Liver (tissue), 9 donors: ENCODE data around the gene HNMT. TPM values are rescaled to one million over a fixed set of nuclear protein-coding genes. Genes with fewer than 3 reads are reported as not detected.

Source experiments
- DNase-seq: peaks from one replicate; pipeline ENCODE4 v3.0.0-alpha.2; 2017; ENCODE audit warnings: low spot score
- H3K27ac ChIP-seq, 2 donors: one replicate each; pipeline ENCODE4 v1.7.0; 2013; ENCODE audit warnings: inconsistent platforms in 2 of 2, low read length in 2 of 2, control low read depth in 1 of 2, low read depth in 1 of 2, mild to moderate bottlenecking in 1 of 2
- H3K27me3 ChIP-seq, 4 donors: one replicate each; pipeline versions ENCODE4 v1.6.1 to v1.7.0; 2013; ENCODE audit warnings: low read length in 3 of 4, inconsistent platforms in 1 of 4, mild to moderate bottlenecking in 1 of 4, moderate library complexity in 1 of 4; ENCODE audit not compliant: control insufficient read depth in 4 of 4, insufficient read depth in 4 of 4
- H3K36me3 ChIP-seq, 4 donors: one replicate each; pipeline versions ENCODE4 v1.6.1 to v1.7.0; 2013; ENCODE audit warnings: low read length in 3 of 4, mild to moderate bottlenecking in 3 of 4, low read depth in 1 of 4, moderate library complexity in 1 of 4; ENCODE audit not compliant: control insufficient read depth in 4 of 4, insufficient read depth in 3 of 4
- H3K4me1 ChIP-seq, 4 donors: one replicate each; pipeline versions ENCODE4 v1.6.1 to v1.7.0; 2013; ENCODE audit warnings: low read length in 3 of 4, mild to moderate bottlenecking in 3 of 4, moderate library complexity in 1 of 4; ENCODE audit not compliant: control insufficient read depth in 4 of 4, insufficient read depth in 4 of 4
- H3K4me3 ChIP-seq, 3 donors: one replicate each; pipeline versions ENCODE4 v1.6.1 to v1.7.0; 2013; ENCODE audit warnings: low read length in 3 of 3, control low read depth in 1 of 3, low read depth in 1 of 3, mild to moderate bottlenecking in 1 of 3
- H3K9ac ChIP-seq, 2 donors: one replicate each; pipeline ENCODE4 v1.7.0; 2013; ENCODE audit warnings: low read length in 2 of 2, mild to moderate bottlenecking in 2 of 2, moderate library complexity in 2 of 2, control low read depth in 1 of 2, low read depth in 1 of 2
- H3K9me3 ChIP-seq, 4 donors: one replicate each; pipeline versions ENCODE4 v1.6.1 to v1.7.0; 2013; ENCODE audit warnings: low read length in 3 of 4; ENCODE audit not compliant: control insufficient read depth in 4 of 4
- FOXA1 ChIP-seq: IDR thresholded peaks from 2 replicates; pipeline ENCODE4 v1.6.1; 2016; ENCODE audit warnings: antibody characterized with exemption
- FOXA2 ChIP-seq: IDR thresholded peaks from 2 replicates; pipeline ENCODE4 v1.6.1; 2016; ENCODE audit warnings: antibody characterized with exemption
- GABPA ChIP-seq, 2 donors: IDR thresholded peaks in 1 of 2; conservative IDR thresholded peaks in 1 of 2; 2 replicates each; pipeline ENCODE4 v1.6.1; 2016; ENCODE audit warnings: antibody characterized with exemption in 2 of 2, mild to moderate bottlenecking in 1 of 2, moderate library complexity in 1 of 2
- HNF4G ChIP-seq: IDR thresholded peaks from 2 replicates; pipeline ENCODE4 v1.6.1; 2016; ENCODE audit warnings: antibody characterized with exemption
- JUND ChIP-seq, 2 donors: IDR thresholded peaks; 2 replicates each; pipeline ENCODE4 v1.6.1; 2016; ENCODE audit warnings: antibody characterized with exemption in 2 of 2
- NR2F2 ChIP-seq: IDR thresholded peaks from 2 replicates; pipeline ENCODE4 v1.6.1; 2016; ENCODE audit warnings: antibody characterized with exemption
- RAD21 ChIP-seq, 2 donors: IDR thresholded peaks; 2 replicates each; pipeline ENCODE4 v1.6.1; 2016; ENCODE audit warnings: antibody characterized with exemption in 2 of 2, mild to moderate bottlenecking in 2 of 2
- REST ChIP-seq: IDR thresholded peaks from 2 replicates; pipeline ENCODE4 v1.6.1; 2016; ENCODE audit warnings: antibody characterized with exemption, mild to moderate bottlenecking
- SP1 ChIP-seq: IDR thresholded peaks from 2 replicates; pipeline ENCODE4 v1.6.1; 2018; ENCODE audit warnings: antibody characterized with exemption, mild to moderate bottlenecking
- TAF1 ChIP-seq: conservative IDR thresholded peaks from 2 replicates; pipeline ENCODE4 v1.6.1; 2016; ENCODE audit warnings: antibody characterized with exemption, mild to moderate bottlenecking
- YY1 ChIP-seq: IDR thresholded peaks from 2 replicates; pipeline ENCODE4 v1.6.1; 2016; ENCODE audit warnings: antibody characterized with exemption, mild to moderate bottlenecking
- WGBS: extraction: QIAGEN DNeasy Blood & Tissue Kit; methylation state at CpG from one replicate; pipeline ENCODE4 v1.1.7; 2013; 5-methylcytosine and 5-hydroxymethylcytosine counted together
- polyA plus RNA-seq, 2 donors: library from polyadenylated mRNA; stranded (reverse) in 1 of 2; unstranded in 1 of 2; fragments of 200-250 nt in 1 of 2; fragments of >200 nt in 1 of 2; fragmentation: Nextera tagmentation in 1 of 2; extraction: Ambion mirVana in 1 of 2; gene quantifications; one replicate each; pipeline versions ENCODE4 v1.2.1 to v1.2.3, GENCODE V29; 2013 to 2015
- total RNA-seq, 2 donors: library from RNA; depleted of rRNA; stranded (reverse); fragments of >200 nt; gene quantifications; one replicate each; pipeline ENCODE4 v1.2.3, GENCODE V29; 2014
- TF ChIP-seq, protein P1 (sequence below): IDR thresholded peaks from 2 replicates; pipeline ENCODE4 v1.6.1; 2016; ENCODE audit warnings: antibody characterized with exemption
- TF ChIP-seq, protein P2 (sequence below): fragments of 150-350 bp; IDR thresholded peaks from 2 replicates; pipeline ENCODE4 v1.5.1; 2017; ENCODE audit warnings: improper control_type of control experiment, low read depth, low read length; ENCODE audit not compliant: missing input control
- donor health status: healthy.
- donor health status: healthy.
- donor health status: healthy.
- donor health status: healthy.
- donor health status: healthy.

The HNMT gene
- total and polyA plus RNA-seq, 4 donors: 44.4 to 103 (median 78.5) TPM

- no peak for TF ChIP-seq REST
- no peak for TF ChIP-seq FOXA2
- TF ChIP-seq RAD21 (IDR thresholded peaks at IDR 0.05): no peak
- TF ChIP-seq YY1: no peak
- TF ChIP-seq SP1: no peak
- TF ChIP-seq FOXA1: no peak
Observed at GRCh38 chr2:137935591-137935990, 28.7 kb upstream of the HNMT start (continued).

GRCh38 chr2:137937246-137937645 is 27.0 kb upstream of the HNMT start:
- no peak overlapping the region for H3K27ac ChIP-seq
- no peak overlapping the region for H3K4me3 ChIP-seq
- no peak overlapping the region for H3K9ac ChIP-seq
- no peak for DNase-seq
- H3K9me3 ChIP-seq: no peaks in the 10 kb centered on the region
- H3K27me3 ChIP-seq: no peaks in the 10 kb centered on the region
- peaks cover 0 to 29% (median 18%) of the 10 kb centered on the region in 4 donors for H3K4me1 ChIP-seq
- H3K36me3 ChIP-seq: peaks cover 0 to 3% (median 0%) of the 10 kb centered on the region in 4 donors
- TF ChIP-seq TAF1 (no peak), NR2F2 (no peak), GABPA (IDR thresholded peaks at IDR 0.05 in 1 of 2, conservative IDR thresholded peaks at IDR 0.05 in 1 of 2) (no peak), REST (no peak), HNF4G (no peak), FOXA1 (no peak), SP1 (no peak), JUND (IDR thresholded peaks at IDR 0.05) (no peak)
- TF ChIP-seq, protein P1, sequence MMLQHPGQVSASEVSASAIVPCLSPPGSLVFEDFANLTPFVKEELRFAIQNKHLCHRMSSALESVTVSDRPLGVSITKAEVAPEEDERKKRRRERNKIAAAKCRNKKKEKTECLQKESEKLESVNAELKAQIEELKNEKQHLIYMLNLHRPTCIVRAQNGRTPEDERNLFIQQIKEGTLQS: no peak
- TF ChIP-seq, protein P2, sequence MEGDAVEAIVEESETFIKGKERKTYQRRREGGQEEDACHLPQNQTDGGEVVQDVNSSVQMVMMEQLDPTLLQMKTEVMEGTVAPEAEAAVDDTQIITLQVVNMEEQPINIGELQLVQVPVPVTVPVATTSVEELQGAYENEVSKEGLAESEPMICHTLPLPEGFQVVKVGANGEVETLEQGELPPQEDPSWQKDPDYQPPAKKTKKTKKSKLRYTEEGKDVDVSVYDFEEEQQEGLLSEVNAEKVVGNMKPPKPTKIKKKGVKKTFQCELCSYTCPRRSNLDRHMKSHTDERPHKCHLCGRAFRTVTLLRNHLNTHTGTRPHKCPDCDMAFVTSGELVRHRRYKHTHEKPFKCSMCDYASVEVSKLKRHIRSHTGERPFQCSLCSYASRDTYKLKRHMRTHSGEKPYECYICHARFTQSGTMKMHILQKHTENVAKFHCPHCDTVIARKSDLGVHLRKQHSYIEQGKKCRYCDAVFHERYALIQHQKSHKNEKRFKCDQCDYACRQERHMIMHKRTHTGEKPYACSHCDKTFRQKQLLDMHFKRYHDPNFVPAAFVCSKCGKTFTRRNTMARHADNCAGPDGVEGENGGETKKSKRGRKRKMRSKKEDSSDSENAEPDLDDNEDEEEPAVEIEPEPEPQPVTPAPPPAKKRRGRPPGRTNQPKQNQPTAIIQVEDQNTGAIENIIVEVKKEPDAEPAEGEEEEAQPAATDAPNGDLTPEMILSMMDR: no peak
- 96% methylated on average over 4 of the region's 4 CpGs for WGBS
